Measurements from ENCODE around the gene YEATS4.

DNA sequence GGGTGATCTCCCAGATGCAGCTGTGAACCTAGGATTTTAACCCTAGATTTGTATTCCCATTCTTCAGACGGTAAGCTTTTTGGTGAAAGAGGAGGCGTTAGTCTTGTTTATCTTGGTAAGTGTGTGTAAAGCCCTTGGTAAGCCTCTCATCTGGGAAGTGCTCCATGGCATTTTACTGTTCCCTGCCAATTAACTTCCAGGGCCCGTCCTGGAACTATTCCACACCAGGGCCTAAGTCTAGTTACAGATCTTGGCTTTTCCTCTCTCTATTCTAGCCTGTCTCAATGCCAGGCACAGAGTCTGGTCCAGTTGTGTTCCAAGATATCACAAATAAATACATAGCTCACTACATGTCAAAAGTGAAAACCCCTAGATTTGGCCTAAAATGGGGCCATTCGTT, 42.4 kb downstream of the YEATS4 start:
- TF ChIP-seq, protein P1, sequence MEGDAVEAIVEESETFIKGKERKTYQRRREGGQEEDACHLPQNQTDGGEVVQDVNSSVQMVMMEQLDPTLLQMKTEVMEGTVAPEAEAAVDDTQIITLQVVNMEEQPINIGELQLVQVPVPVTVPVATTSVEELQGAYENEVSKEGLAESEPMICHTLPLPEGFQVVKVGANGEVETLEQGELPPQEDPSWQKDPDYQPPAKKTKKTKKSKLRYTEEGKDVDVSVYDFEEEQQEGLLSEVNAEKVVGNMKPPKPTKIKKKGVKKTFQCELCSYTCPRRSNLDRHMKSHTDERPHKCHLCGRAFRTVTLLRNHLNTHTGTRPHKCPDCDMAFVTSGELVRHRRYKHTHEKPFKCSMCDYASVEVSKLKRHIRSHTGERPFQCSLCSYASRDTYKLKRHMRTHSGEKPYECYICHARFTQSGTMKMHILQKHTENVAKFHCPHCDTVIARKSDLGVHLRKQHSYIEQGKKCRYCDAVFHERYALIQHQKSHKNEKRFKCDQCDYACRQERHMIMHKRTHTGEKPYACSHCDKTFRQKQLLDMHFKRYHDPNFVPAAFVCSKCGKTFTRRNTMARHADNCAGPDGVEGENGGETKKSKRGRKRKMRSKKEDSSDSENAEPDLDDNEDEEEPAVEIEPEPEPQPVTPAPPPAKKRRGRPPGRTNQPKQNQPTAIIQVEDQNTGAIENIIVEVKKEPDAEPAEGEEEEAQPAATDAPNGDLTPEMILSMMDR (IDR thresholded peaks at IDR 0.05; ENCODE audit: low read depth, low read length): no peak
- no peak for TF ChIP-seq EZH2phosphoT487 (IDR thresholded peaks at IDR 0.05; ENCODE audit: low read depth)

All from OCI-LY3 (cell line).